Glutamatergic neuron (in vitro differentiated cells): ENCODE measurements around the gene PDLIM3. TPM values are rescaled to one million over a fixed set of nuclear protein-coding genes. Genes with fewer than 3 reads are reported as not detected.

Experiments used
- DNase-seq: peaks from one replicate; pipeline ENCODE4 v3.0.0; 2022
- H3K27ac Mint-ChIP-seq: one replicate; pipeline ENCODE4 v1.8.0; 2020; ENCODE audit warnings: mild to moderate bottlenecking, mixed read lengths, inconsistent platforms; ENCODE audit not compliant: unreplicated experiment
- H3K27me3 Mint-ChIP-seq: one replicate; pipeline ENCODE4 v1.8.0; 2020; ENCODE audit warnings: mild to moderate bottlenecking, moderate library complexity, mixed read lengths, inconsistent platforms; ENCODE audit not compliant: unreplicated experiment
- H3K36me3 Mint-ChIP-seq: one replicate; pipeline ENCODE4 v1.8.0; 2020; ENCODE audit warnings: mild to moderate bottlenecking, mixed read lengths, inconsistent platforms; ENCODE audit not compliant: unreplicated experiment
- H3K4me1 Mint-ChIP-seq: one replicate; pipeline ENCODE4 v1.8.0; 2020; ENCODE audit warnings: mild to moderate bottlenecking, low read depth, mixed read lengths, inconsistent platforms; ENCODE audit not compliant: unreplicated experiment
- H3K4me3 Mint-ChIP-seq: one replicate; pipeline ENCODE4 v1.8.0; 2020; ENCODE audit warnings: mild to moderate bottlenecking, mixed read lengths, inconsistent platforms; ENCODE audit not compliant: unreplicated experiment
- H3K9me3 Mint-ChIP-seq: one replicate; pipeline ENCODE4 v1.8.0; 2020; ENCODE audit warnings: mild to moderate bottlenecking, moderate library complexity, mixed read lengths, inconsistent platforms; ENCODE audit not compliant: unreplicated experiment
- CTCF ChIP-seq: fragments of 200-600 bp; sonication (generic); IDR thresholded peaks from one replicate; pipeline ENCODE4 v1.5.0; 2021; ENCODE audit not compliant: partially characterized antibody, unreplicated experiment
- total RNA-seq: library from RNA; stranded (reverse); fragmentation: NEBNext Ultra II Directional; extraction: Animal tissue kit (Norgen Biotek cat#: 25700); gene quantifications from one replicate; pipeline ENCODE4 v1.2.1, GENCODE V29; 2021; ENCODE audit not compliant: unreplicated experiment

The PDLIM3 gene
- total RNA-seq, 1 donor from 2014 or later, result 262 TPM

GRCh38 chr4:185554365-185555126, 19.2 kb upstream of the PDLIM3 start:
- no peaks in the 10 kb centered on the region for H3K27me3 Mint-ChIP-seq
- no peak overlapping the region for H3K4me3 Mint-ChIP-seq
- peaks cover 3% of the 10 kb centered on the region for H3K9me3 Mint-ChIP-seq
- H3K4me1 Mint-ChIP-seq, result no peaks in the 10 kb centered on the region
- no peak overlapping the region for H3K27ac Mint-ChIP-seq
- no peak for DNase-seq
- H3K36me3 Mint-ChIP-seq, result peaks cover 8% of the 10 kb centered on the region
- no peak for TF ChIP-seq CTCF

GRCh38 chr4:185552254-185552653, 16.9 kb upstream of the PDLIM3 start:
- no peaks in the 10 kb centered on the region for H3K9me3 Mint-ChIP-seq
- DNase-seq, result no peak

GRCh38 chr4:185550933-185551332, 15.6 kb upstream of the PDLIM3 start:
- Mint-ChIP-seq H3K9me3 (no peaks in the 10 kb centered on the region), H3K27ac (no peak overlapping the region), H3K4me1 (no peaks in the 10 kb centered on the region), H3K36me3 (no peaks in the 10 kb centered on the region), H3K27me3 (no peaks in the 10 kb centered on the region), H3K4me3 (no peak overlapping the region)
- DNase-seq, result no peak
- TF ChIP-seq CTCF, result no peak

More at GRCh38 chr4:185552254-185552653, 16.9 kb upstream of the PDLIM3 start:
- H3K4me1 Mint-ChIP-seq, result no peaks in the 10 kb centered on the region
- TF ChIP-seq CTCF, result no peak
- no peaks in the 10 kb centered on the region for H3K36me3 Mint-ChIP-seq
- H3K4me3 Mint-ChIP-seq, result no peak overlapping the region
- H3K27ac Mint-ChIP-seq, result no peak overlapping the region
- H3K27me3 Mint-ChIP-seq, result no peaks in the 10 kb centered on the region

DNA sequence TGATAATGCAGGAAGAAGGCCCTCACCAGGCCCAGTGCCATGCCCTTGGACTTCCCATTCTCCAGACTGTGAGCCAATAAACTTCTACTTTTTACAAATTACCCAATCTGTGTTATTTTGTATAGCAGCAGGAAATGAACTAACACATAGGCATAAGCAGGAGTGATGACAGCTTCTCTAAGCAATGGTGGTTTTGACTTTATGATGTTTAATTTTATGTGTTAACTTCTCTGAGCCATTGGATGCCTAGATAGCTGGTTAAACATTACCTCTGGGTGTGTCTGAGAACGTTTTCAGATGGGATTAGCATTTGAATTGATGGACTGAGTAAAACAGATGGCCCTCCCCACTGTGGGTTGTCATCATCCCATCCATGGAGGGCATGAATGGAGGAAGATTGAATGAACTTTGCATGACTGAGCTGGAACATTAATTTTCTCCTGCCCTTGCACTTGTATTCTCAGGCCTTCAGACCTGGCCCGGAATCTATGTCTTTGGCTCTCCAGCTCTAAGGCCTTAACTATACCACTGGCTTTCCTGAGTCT, 13.9 kb upstream of the PDLIM3 start:
- H3K9me3 Mint-ChIP-seq, result no peaks in the 10 kb centered on the region
- no peaks in the 10 kb centered on the region for H3K36me3 Mint-ChIP-seq
- H3K4me3 Mint-ChIP-seq, result no peak overlapping the region
- no peaks in the 10 kb centered on the region for H3K27me3 Mint-ChIP-seq
- no peaks in the 10 kb centered on the region for H3K4me1 Mint-ChIP-seq
- no peak for DNase-seq
- no peak for TF ChIP-seq CTCF
- no peak overlapping the region for H3K27ac Mint-ChIP-seq

DNA sequence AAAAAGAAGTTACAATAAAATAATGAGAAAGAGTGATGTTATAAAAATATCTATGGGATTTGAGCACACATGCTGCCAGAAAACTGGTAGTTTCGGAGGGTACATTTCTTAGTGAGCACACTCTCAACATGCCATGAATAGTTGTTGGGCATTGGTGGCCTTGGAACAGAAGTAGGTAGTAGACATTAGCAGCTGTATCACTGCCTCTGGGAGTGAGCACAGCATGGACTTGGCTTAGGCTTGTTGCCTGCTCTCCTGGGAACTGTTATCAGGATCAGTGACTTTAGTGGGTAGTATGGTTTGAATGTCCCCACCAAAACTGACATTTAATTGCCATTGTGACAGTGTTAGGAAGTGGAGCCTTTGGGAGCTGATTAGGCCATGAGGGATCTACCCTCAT, 13.3 kb upstream of the PDLIM3 start:
- H3K36me3 Mint-ChIP-seq, result no peaks in the 10 kb centered on the region
- DNase-seq, result no peak
- no peaks in the 10 kb centered on the region for H3K27me3 Mint-ChIP-seq
- TF ChIP-seq CTCF, result no peak
- no peak overlapping the region for H3K27ac Mint-ChIP-seq
- no peaks in the 10 kb centered on the region for H3K9me3 Mint-ChIP-seq
- H3K4me1 Mint-ChIP-seq, result no peaks in the 10 kb centered on the region
- no peak overlapping the region for H3K4me3 Mint-ChIP-seq
